GM13976 (cell line): ENCODE data around the gene C9orf72.

Experiments
- DNase-seq: peaks from one replicate; pipeline ENCODE4 v3.0.0; 2012; ENCODE audit warnings: low spot score
- CTCF ChIP-seq: IDR thresholded peaks from 2 replicates; pipeline ENCODE4 v1.5.1; 2012; ENCODE audit warnings: borderline replicate concordance, mild to moderate bottlenecking; ENCODE audit not compliant: insufficient read depth; ENCODE audit errors: extremely low read depth, missing control alignments, control extremely low read depth
- in situ Hi-C: fragments of 300-500 bp; cut with MboI; formaldehyde crosslinking; loops from one replicate; pipeline ENCODE4 v1.12.0; 2022; ENCODE audit warnings: low sequenced_read_pairs, mixed read lengths, inconsistent platforms; ENCODE audit not compliant: unreplicated experiment

The C9orf72 gene

GRCh38 chr9:27602954-27603353 is 29.7 kb upstream of the C9orf72 start:
- no peak for TF ChIP-seq CTCF
- in situ Hi-C loops, result no loop called here
- no peak for DNase-seq

DNA sequence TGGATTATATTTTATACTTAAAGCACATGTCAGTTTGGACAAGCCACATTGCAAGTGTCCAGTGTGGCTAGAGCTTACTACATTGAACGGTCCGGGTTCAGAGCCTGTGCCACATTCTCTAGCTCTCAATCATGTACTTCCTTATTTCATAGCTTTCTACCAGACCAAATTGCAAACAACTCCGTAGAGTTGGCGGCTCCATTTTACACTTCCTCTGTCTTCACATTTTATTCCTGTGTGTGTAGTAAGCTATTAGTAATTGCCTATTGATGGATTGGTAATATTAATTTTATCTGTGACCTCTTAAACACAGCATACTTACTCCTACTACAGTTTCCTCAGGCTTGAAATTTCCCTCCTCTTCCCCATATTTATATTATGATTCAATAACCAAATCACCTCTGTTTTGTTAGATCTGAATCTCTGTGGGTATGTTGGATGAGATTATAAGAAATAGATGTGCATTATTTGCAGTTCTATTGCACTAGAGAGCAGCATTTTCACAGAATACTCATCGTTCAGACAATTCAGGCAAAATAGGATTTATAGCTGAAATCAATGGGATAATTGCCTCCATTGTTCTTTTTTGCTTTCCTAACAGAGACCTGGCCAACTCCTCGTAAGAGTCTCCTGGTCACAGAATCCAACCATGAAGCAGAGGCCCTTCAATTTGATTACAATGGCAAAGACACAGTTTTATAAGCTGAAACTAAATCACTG is 29.0 kb upstream of the C9orf72 start:
- no peak for TF ChIP-seq CTCF
- DNase-seq, result no peak
- in situ Hi-C loops, result no loop called here

DNA sequence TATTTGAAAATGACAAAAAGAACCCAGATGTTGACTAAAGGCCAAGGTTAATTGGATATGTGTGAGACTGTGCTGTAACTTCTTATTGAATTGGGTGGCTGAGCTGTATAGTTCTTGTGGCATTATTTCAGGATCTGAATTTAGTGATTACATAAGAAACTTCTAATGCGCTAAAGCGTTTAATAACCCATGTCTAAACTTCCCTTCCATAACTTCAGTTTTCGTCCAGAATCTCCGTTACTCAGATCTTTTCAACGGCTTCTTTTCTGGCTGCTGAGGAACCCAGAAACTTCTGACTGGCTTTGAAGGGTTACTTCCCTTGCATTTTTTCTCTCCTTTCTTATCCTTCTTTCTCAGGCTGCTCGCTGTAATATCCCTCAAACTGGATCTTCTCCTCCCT is 28.1 kb upstream of the C9orf72 start:
- no peak for DNase-seq
- in situ Hi-C loops, result no loop called here
- TF ChIP-seq CTCF, result no peak

- in situ Hi-C loops, result no loop called here
- TF ChIP-seq CTCF, result no peak
- DNase-seq, result no peak
Observed at GRCh38 chr9:27600256-27600655, 27.0 kb upstream of the C9orf72 start.

- in situ Hi-C loops, result no loop called here
- no peak for DNase-seq
- TF ChIP-seq CTCF, result no peak
Observed at GRCh38 chr9:27599870-27600238, 26.6 kb upstream of the C9orf72 start.

DNA sequence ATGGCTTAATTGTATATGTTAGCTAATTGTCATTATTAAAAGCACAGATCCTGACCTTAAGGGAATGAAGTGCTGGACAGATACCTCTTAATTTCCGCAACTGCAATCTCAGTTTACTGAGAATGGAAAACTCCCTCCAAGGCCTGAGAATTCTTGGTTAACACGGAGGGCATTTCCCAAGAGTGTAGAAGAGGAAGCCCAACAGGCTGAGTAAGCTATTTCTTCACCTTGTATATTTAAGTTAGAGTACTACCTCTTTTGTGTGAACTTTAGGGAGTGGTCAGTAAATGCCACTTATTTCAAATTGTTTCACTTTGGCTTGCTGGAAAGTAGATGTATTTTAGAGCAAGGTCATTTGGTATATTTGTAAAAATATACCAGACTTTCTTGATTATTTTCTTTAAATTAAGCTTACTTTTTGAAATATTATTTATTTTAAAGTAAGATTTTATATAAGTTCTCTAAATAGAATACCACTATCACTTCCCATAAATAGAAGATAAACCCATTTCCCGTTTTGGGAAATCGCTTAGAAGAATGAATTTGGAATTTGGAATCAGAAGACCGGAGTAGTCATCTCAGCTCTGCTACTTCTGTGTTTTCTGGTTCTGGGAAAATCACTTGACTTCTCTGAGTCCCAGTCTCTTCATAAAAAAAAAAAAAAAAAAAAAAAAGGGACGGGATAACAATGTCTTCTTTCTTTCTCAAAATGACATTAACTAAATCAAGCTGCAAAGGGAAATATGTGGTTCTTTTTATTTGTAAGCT is 26.0 kb upstream of the C9orf72 start:
- no peak for TF ChIP-seq CTCF
- in situ Hi-C loops, result no loop called here
- no peak for DNase-seq

- in situ Hi-C loops, result no loop called here
- no peak for TF ChIP-seq CTCF
- DNase-seq, result no peak
Observed at GRCh38 chr9:27595733-27596132, 22.5 kb upstream of the C9orf72 start.
